ENCODE data around the gene CHRNE. TPM values are rescaled to one million over a fixed set of nuclear protein-coding genes. Genes with fewer than 3 reads are reported as not detected.

The CHRNE gene
- total and polyA plus RNA-seq, 2 of the 13 experiments (the other 11 are each of a cell fraction or from before 2014, with no cell fraction given): 0.53 to 0.59 TPM

- TF ChIP-seq SP5 (CRISPR knock-in tag; IDR thresholded peaks at IDR 0.05; ENCODE audit: borderline replicate concordance, low read depth) (peak; percentile 69; the same call in 1 of the 2 replicates), KLF15 (CRISPR knock-in tag; IDR thresholded peaks at IDR 0.05; ENCODE audit: borderline replicate concordance) (no peak; the same call in 1 of the 2 replicates), NFE2L2 (IDR thresholded peaks at IDR 0.05; ENCODE audit: low read length) (no peak), GABPB1 (CRISPR knock-in tag; IDR thresholded peaks at IDR 0.05) (peak; percentile 76; the same call in 1 of the 2 replicates), PRDM15 (CRISPR knock-in tag; IDR thresholded peaks at IDR 0.05) (peak; percentile 35; the same call in 1 of the 2 replicates), TEAD3 (CRISPR knock-in tag; optimal IDR thresholded peaks at IDR 0.05; ENCODE audit: borderline replicate concordance) (peak; percentile 31), ZNF768 (CRISPR knock-in tag; IDR thresholded peaks at IDR 0.05) (peak; percentile 42; the same call in 1 of the 2 replicates), ZNF136 (CRISPR knock-in tag; IDR thresholded peaks at IDR 0.05; ENCODE audit: low read depth) (no peak), ERF (CRISPR knock-in tag; IDR thresholded peaks at IDR 0.05) (peak; percentile 48; the same call in 1 of the 2 replicates), AGO2 (optimal IDR thresholded peaks at IDR 0.05; ENCODE audit: low read depth, low read length) (peak; percentile 92), POLR2AphosphoS5 (IDR thresholded peaks at IDR 0.05; ENCODE audit: low read depth, low read length) (peak; percentile 27; the same call in 1 of the 2 replicates), SALL1 (CRISPR knock-in tag; IDR thresholded peaks at IDR 0.05) (peak; percentile 69), PCBP1 (IDR thresholded peaks at IDR 0.05; ENCODE audit: borderline replicate concordance, low read depth, low read length) (no peak), ATF2 (CRISPR knock-in tag; IDR thresholded peaks at IDR 0.05) (peak; percentile 13; the same call in 1 of the 2 replicates)
- TF ChIP-seq, protein P1, sequence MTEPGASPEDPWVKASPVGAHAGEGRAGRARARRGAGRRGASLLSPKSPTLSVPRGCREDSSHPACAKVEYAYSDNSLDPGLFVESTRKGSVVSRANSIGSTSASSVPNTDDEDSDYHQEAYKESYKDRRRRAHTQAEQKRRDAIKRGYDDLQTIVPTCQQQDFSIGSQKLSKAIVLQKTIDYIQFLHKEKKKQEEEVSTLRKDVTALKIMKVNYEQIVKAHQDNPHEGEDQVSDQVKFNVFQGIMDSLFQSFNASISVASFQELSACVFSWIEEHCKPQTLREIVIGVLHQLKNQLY (CRISPR knock-in tag; IDR thresholded peaks at IDR 0.05): peak; percentile 34
Measured at GRCh38 chr17:4949321-4950074, 46.6 kb upstream of the CHRNE start (continued).
